Purkinje cell (primary cell): Measurements from ENCODE around the gene SDC3. TPM values are rescaled to one million over a fixed set of nuclear protein-coding genes. Genes with fewer than 3 reads are reported as not detected.

Source experiments
- polyA plus RNA-seq: library from polyadenylated mRNA; unstranded; fragments of >200 nt; fragmentation: Nextera tagmentation; gene quantifications from 2 replicates; pipeline ENCODE4 v1.2.1, GENCODE V29; 2014

Gene SDC3
- polyA plus RNA-seq: 5.4 and 6.0 TPM in 2 replicates

GRCh38 chr1:30908696-30909364 is at the start of gene SDC3:
TSS of gene SDC3 (minus strand) at chr1:30908758. CDS start at chr1:30908586, 172 bp downstream.

Other genes starting within 250 kb of the SDC3 start
- gene MATN1, start 185.2 kb downstream of the SDC3 start, polyA plus RNA-seq: not detected in 2 replicates
- gene LAPTM5, start 151.0 kb downstream of the SDC3 start, polyA plus RNA-seq: 0.28 TPM in 1 of 2 replicates, not detected in the other
- gene PUM1, start 157.0 kb upstream of the SDC3 start, polyA plus RNA-seq: 33.9 and 56.3 TPM in 2 replicates